ENCODE measurements around the gene ARHGAP18. TPM values are rescaled to one million over a fixed set of nuclear protein-coding genes. Genes with fewer than 3 reads are reported as not detected.
A peak's percentile ranks its signal among the peaks of the same experiment; 100 is the strongest.

ARHGAP18 gene
- total RNA-seq, 1 donor from 2014 or later: 38.6 TPM

GRCh38 chr6:129677620-129678325, 32.2 kb downstream of the ARHGAP18 start:
- H4K20me1 ChIP-seq (ENCODE audit: insufficient read depth, low read length): no peaks in the 10 kb centered on the region
- no peaks in the 10 kb centered on the region for H3K27me3 Mint-ChIP-seq (ENCODE audit: low read depth, unreplicated experiment)

DNA sequence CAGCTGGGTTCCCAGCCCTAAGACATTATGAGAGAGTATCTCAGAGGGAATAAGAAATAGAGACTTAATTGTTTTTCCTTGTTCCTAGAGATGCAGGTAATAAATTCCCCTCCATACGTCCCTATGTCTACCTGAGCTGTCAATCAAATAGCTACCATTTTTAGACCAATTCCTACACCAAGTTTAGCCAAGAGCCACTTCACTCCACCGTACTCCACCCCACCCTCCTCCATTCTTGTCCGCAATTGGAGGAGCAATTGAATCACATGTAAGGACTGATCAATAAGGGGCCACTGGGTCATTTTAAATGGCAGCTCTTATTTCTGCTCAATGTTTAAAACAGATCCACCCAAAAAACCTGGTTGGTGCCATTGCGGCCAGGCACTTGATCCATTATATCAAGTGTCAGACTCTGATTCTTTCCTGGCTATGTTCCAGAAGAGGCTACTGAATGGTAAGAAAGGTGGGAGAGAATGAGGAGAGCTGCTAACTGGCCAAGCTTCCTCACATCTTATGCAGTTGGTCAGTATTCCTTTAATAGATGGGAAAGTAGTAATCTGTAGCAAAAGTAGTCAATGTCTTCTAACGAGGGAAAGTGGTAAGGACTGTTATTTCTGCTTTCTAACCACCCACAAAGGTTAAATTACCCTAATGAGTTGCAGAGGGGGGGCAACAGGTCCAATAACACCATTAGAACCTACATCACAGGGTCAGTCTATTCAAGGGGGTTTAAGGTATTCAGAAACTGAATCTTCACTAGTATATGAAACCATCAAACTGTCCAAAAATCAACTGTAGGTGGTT, 34.1 kb downstream of the ARHGAP18 start:
- H4K20me1 ChIP-seq (ENCODE audit: insufficient read depth, low read length): no peaks in the 10 kb centered on the region
- DNase-seq (ENCODE audit: low read depth) (no peak), FAIRE-seq (no peak)
- no peak overlapping the region for H3K4me3 ChIP-seq (ENCODE audit: insufficient read depth, low read depth, low read length)
- no peaks in the 10 kb centered on the region for H3K9me3 Mint-ChIP-seq (ENCODE audit: unreplicated experiment)
- H3K27ac Mint-ChIP-seq (ENCODE audit: unreplicated experiment): peak overlapping the region; percentile 51
- no peak overlapping the region for H3K4me2 ChIP-seq (ENCODE audit: low read length)
- no peak overlapping the region for H2AFZ ChIP-seq (ENCODE audit: low read depth, low read length)
- TF ChIP-seq CTCF (IDR thresholded peaks at IDR 0.05; ENCODE audit: insufficient read depth, low read depth, low read length): no peak
- TF ChIP-seq EZH2 (IDR thresholded peaks at IDR 0.05; ENCODE audit: insufficient read depth, low read length): no peak
- peaks cover 52% of the 10 kb centered on the region for H3K4me1 ChIP-seq (ENCODE audit: insufficient read depth, low read length)
- peaks cover 8% of the 10 kb centered on the region for H3K36me3 Mint-ChIP-seq (ENCODE audit: low read depth, unreplicated experiment)
- no peak overlapping the region for H3K27ac ChIP-seq (ENCODE audit: low read depth, low read length)
- H3K27me3 ChIP-seq (ENCODE audit: insufficient read depth, low read length): no peaks in the 10 kb centered on the region
- H3K4me3 Mint-ChIP-seq (ENCODE audit: unreplicated experiment): no peak overlapping the region
- peaks cover 69% of the 10 kb centered on the region for H3K4me1 Mint-ChIP-seq (ENCODE audit: low read depth, unreplicated experiment)
- H3K9ac ChIP-seq (ENCODE audit: low read length): no peak overlapping the region
- peaks cover 75% of the 10 kb centered on the region for H3K79me2 ChIP-seq (ENCODE audit: insufficient read depth, low read length)
- H3K36me3 ChIP-seq (ENCODE audit: insufficient read depth, low read length): no peaks in the 10 kb centered on the region
- H3K27me3 Mint-ChIP-seq (ENCODE audit: low read depth, unreplicated experiment): no peaks in the 10 kb centered on the region
- no peaks in the 10 kb centered on the region for H3K9me3 ChIP-seq (ENCODE audit: insufficient read depth, low read depth, low read length)

More at GRCh38 chr6:129677620-129678325, 32.2 kb downstream of the ARHGAP18 start:
- Mint-ChIP-seq H3K27ac (ENCODE audit: unreplicated experiment) (peak overlapping the region; percentile 31), H3K4me1 (ENCODE audit: low read depth, unreplicated experiment) (peaks cover 68% of the 10 kb centered on the region), H3K9me3 (ENCODE audit: unreplicated experiment) (no peaks in the 10 kb centered on the region), H3K36me3 (ENCODE audit: low read depth, unreplicated experiment) (peaks cover 13% of the 10 kb centered on the region), H3K4me3 (ENCODE audit: unreplicated experiment) (no peak overlapping the region)
- DNase-seq (ENCODE audit: low read depth) (no peak), FAIRE-seq (no peak)
- Histone ChIP-seq H3K36me3 (ENCODE audit: insufficient read depth, low read length) (no peaks in the 10 kb centered on the region), H3K4me3 (ENCODE audit: insufficient read depth, low read depth, low read length) (no peak overlapping the region), H3K79me2 (ENCODE audit: insufficient read depth, low read length) (peaks cover 77% of the 10 kb centered on the region), H3K27me3 (ENCODE audit: insufficient read depth, low read length) (no peaks in the 10 kb centered on the region), H3K9me3 (ENCODE audit: insufficient read depth, low read depth, low read length) (no peaks in the 10 kb centered on the region), H3K9ac (ENCODE audit: low read length) (no peak overlapping the region), H3K4me1 (ENCODE audit: insufficient read depth, low read length) (peaks cover 39% of the 10 kb centered on the region), H3K27ac (ENCODE audit: low read depth, low read length) (peak overlapping the region; percentile 21), H2AFZ (ENCODE audit: low read depth, low read length) (no peak overlapping the region), H3K4me2 (ENCODE audit: low read length) (peak overlapping the region; percentile 15)
- TF ChIP-seq CTCF (IDR thresholded peaks at IDR 0.05; ENCODE audit: insufficient read depth, low read depth, low read length): no peak
- TF ChIP-seq EZH2 (IDR thresholded peaks at IDR 0.05; ENCODE audit: insufficient read depth, low read length): no peak
